Measurements from ENCODE around the gene SAPCD1.

SAPCD1 gene

DNA sequence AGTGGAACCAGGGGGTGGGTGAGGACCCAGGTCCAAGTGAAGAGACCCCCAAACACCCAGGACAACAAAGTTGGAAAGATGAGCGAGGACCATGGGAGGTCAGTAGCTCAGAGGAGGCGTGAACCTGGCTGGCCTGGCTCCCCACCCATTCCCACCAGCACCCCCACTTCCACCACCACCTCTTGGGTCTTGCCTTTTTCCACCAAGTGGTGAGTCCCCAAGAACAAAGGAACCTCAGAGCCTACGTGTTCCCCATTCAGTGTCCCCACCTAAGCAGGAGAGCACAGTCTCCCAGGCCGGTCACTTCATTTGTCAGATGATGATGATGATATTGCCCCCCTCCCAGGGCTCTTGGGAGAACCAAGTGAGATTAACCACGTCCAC, 15.2 kb downstream of the SAPCD1 start:
- peaks cover 23% of the 10 kb centered on the region for H3K36me3 ChIP-seq
- H3K4me3 ChIP-seq (ENCODE audit: low read depth in 1 of 2, low read length in 1 of 2): no peak overlapping the region
- H3K9me3 ChIP-seq: no peaks in the 10 kb centered on the region
- H3K27ac ChIP-seq: peak overlapping the region; percentile 59
- H3K4me1 ChIP-seq (ENCODE audit: control insufficient read depth in 1 of 2, insufficient read depth in 1 of 2, low read depth in 1 of 2, low read length in 1 of 2): peaks cover 4 to 11% of the 10 kb centered on the region in 2 experiments
- H3K27me3 ChIP-seq: peaks cover 5% of the 10 kb centered on the region
- TF ChIP-seq, protein P1, sequence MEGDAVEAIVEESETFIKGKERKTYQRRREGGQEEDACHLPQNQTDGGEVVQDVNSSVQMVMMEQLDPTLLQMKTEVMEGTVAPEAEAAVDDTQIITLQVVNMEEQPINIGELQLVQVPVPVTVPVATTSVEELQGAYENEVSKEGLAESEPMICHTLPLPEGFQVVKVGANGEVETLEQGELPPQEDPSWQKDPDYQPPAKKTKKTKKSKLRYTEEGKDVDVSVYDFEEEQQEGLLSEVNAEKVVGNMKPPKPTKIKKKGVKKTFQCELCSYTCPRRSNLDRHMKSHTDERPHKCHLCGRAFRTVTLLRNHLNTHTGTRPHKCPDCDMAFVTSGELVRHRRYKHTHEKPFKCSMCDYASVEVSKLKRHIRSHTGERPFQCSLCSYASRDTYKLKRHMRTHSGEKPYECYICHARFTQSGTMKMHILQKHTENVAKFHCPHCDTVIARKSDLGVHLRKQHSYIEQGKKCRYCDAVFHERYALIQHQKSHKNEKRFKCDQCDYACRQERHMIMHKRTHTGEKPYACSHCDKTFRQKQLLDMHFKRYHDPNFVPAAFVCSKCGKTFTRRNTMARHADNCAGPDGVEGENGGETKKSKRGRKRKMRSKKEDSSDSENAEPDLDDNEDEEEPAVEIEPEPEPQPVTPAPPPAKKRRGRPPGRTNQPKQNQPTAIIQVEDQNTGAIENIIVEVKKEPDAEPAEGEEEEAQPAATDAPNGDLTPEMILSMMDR (IDR thresholded peaks at IDR 0.05): no peak

DNA sequence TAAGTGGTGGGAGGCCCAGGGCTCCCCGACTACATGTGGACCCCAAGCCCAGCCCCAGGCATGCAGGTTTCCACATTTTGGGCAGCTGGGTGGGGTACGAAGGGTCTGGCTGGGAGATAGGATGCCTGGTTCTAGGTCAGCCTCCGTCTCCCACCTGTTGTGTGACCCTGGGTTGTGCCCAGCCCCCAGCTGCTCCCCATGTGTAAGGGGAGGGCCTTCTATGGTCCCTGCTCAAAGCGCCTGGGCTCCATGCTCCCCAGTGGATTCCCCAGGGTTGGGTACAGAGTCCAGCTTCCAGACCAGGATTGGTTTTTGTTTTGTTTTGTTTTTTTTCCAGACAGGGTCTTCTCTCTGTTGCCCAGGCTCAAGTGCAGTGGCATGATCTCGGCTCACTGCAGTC, 15.7 kb downstream of the SAPCD1 start:
- Histone ChIP-seq H3K4me3 (ENCODE audit: low read depth in 1 of 2, low read length in 1 of 2) (no peak overlapping the region), H3K4me1 (ENCODE audit: control insufficient read depth in 1 of 2, insufficient read depth in 1 of 2, low read depth in 1 of 2, low read length in 1 of 2) (peaks cover 4 to 11% of the 10 kb centered on the region in 2 experiments), H3K36me3 (peaks cover 23% of the 10 kb centered on the region), H3K27ac (no peak overlapping the region), H3K27me3 (peaks cover 5% of the 10 kb centered on the region), H3K9me3 (no peaks in the 10 kb centered on the region)
- TF ChIP-seq, protein P1 (IDR thresholded peaks at IDR 0.05): no peak

DNA sequence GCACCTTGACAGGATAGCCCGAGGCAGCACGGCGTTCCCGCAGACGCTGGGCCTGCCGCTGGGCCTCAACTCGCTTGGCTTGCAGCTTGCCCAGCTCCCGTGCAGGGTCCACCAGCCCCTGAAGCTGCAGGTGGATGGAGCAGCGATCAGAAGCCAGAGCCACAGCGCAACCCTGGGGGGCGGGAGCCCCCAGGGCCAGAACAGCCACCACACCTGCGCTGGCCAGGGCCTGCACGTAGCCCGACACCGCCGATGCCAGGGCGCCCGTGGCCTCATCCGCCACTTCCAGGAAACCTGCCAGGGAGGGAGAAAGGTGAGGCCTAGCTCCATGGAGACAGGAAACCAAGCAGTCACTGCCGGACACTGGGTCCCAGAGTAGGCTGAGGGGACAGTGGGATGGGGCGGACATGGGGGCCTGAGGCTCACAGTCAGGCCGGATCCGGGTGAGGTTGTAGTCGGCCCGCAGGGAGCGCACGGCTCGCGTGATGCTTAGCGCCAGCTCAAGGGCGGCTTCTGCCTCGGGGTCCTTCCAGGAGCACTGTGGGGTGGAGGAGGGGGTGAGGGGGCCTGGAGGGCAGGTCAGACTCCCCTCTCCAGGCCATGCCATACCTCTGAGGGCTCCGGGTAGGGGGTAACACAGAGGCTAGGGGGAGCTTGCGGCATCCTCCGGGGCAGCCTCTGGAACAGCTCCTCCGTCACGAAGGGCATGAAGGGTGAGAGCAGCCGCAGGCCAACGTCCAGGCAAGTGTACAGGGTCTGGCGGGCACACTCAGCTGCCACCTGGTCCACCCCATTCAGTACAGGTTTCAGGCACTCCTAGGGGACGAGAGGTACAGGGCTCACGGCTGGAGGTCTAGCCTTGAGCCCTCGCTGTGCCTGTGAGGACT, 16.8 kb downstream of the SAPCD1 start:
- Histone ChIP-seq H3K4me3 (ENCODE audit: low read depth in 1 of 2, low read length in 1 of 2) (no peak overlapping the region), H3K9me3 (no peaks in the 10 kb centered on the region), H3K27me3 (peaks cover 5% of the 10 kb centered on the region), H3K4me1 (ENCODE audit: control insufficient read depth in 1 of 2, insufficient read depth in 1 of 2, low read depth in 1 of 2, low read length in 1 of 2) (peaks cover 4 to 11% of the 10 kb centered on the region in 2 experiments), H3K27ac (no peak overlapping the region), H3K36me3 (peaks cover 23% of the 10 kb centered on the region)
- TF ChIP-seq, protein P1 (IDR thresholded peaks at IDR 0.05): no peak

DNA sequence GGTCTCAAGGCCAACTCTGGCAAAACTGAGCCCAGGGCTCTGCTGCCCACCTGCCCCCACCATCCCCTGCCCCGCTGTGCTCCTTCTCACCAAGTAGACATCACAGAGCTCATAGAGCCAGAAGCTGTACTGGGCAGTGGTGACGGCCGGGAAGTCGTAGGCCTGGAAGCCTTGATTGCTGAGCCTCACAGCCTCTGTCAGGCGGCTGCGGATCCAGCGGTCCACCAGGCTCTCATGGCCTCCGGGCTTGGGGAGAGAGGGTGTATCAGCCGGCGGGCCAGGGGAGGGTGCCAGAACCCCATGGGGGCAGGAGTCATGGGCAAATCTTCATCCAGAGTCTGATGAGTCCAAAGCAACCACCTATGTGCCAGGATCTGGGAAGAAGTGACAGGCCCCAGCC, 17.5 kb downstream of the SAPCD1 start:
- H3K36me3 ChIP-seq: peaks cover 23% of the 10 kb centered on the region
- H3K27ac ChIP-seq: no peak overlapping the region
- H3K4me1 ChIP-seq (ENCODE audit: control insufficient read depth in 1 of 2, insufficient read depth in 1 of 2, low read depth in 1 of 2, low read length in 1 of 2): peaks cover 4 to 11% of the 10 kb centered on the region in 2 experiments
- no peaks in the 10 kb centered on the region for H3K9me3 ChIP-seq
- TF ChIP-seq, protein P1 (IDR thresholded peaks at IDR 0.05): no peak
- H3K4me3 ChIP-seq (ENCODE audit: low read depth in 1 of 2, low read length in 1 of 2): no peak overlapping the region
- H3K27me3 ChIP-seq: peaks cover 5% of the 10 kb centered on the region

DNA sequence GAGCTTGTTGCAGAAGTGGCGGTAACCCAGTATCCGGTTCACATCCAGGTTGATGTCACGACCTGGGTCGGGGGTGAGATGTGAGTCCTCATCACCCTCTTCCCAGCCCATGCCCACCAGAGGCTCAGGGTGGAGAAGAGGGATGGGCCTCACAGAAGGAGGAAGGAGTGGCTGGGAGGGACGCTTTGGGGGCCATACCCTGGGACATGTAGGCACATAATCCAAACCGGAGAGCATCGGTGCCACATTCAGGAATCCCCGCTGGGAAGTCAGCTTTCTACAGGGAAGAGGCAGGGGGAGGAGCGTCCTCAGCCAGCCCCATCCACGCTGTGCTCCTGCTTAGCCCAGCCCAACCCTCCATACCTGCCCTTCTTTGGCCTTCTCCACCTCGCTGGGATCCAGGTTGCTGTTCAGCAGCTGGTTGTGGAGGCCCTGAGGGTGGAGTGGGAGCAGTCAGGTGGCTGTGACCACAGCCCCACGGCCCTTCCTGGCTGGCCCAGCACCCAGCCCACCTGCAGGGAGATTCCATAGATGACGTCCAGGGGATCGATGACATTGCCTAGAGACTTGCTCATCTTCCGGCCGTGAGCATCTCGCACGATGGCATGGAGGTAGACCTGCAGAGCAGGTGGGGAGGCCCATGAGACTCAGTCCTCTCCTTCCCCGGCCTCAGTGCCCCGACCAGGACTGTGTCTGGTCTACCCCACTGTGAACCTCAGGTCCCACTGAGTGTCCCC, 18.2 kb downstream of the SAPCD1 start:
- Histone ChIP-seq H3K27ac (no peak overlapping the region), H3K27me3 (peaks cover 5% of the 10 kb centered on the region), H3K36me3 (peaks cover 23% of the 10 kb centered on the region), H3K4me1 (ENCODE audit: control insufficient read depth in 1 of 2, insufficient read depth in 1 of 2, low read depth in 1 of 2, low read length in 1 of 2) (peaks cover 4 to 11% of the 10 kb centered on the region in 2 experiments), H3K4me3 (ENCODE audit: low read depth in 1 of 2, low read length in 1 of 2) (no peak overlapping the region), H3K9me3 (no peaks in the 10 kb centered on the region)
- TF ChIP-seq, protein P1 (IDR thresholded peaks at IDR 0.05): no peak
